RCC 7860 (cell line): ENCODE data around the gene CDT1.
"Not testable (repeated sequence)": the region's sequence is repeated elsewhere in the genome, so short reads cannot be mapped to it uniquely, and the experiment has no call there.

Experiments used
- DNase-seq: peaks from one replicate; pipeline ENCODE4 v3.0.0-alpha.2; 2015; ENCODE audit warnings: low spot score
- FAIRE-seq: peaks from 2 replicates; lab custom pipeline; 2012; peaks lifted over from hg19 to GRCh38; lab: Jason Lieb, UNC

CDT1 gene

DNA sequence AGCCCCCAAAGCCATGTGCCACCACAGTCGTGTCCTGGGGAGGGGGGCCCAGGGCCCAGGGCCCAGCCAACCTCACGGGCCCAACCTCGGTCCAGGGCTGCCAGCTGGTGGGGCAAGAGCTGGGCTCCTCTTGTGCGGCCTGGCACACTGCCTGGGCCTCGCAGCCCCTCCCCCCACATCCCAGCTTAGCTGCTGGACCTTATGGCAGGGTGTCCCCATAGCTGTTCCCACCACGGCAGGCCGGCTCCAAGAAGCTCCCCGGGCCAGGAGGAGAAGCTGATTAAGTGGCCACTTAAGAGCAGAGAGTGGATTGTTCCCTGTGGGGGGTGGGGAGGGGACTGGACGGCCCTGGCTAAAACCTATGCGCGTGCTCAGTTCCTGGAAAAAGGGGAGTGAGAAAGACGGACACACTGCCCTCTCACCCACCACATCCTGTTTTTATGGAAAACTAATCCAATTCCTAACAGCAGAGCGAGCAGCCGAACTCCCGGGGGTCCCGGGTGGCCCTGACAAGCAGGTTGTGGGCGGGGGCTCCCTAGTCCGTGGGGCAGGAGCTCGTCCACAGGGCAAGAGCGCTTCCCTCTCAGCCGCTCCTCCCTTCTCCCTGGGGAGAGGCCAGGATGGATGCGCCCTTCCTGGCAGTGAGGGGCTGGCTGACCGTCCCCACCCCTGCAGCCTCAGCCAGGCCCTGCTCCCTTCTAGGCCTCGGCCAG, 35.4 kb upstream of the CDT1 start:
- FAIRE-seq (no peak), DNase-seq (peak; percentile 10)

DNA sequence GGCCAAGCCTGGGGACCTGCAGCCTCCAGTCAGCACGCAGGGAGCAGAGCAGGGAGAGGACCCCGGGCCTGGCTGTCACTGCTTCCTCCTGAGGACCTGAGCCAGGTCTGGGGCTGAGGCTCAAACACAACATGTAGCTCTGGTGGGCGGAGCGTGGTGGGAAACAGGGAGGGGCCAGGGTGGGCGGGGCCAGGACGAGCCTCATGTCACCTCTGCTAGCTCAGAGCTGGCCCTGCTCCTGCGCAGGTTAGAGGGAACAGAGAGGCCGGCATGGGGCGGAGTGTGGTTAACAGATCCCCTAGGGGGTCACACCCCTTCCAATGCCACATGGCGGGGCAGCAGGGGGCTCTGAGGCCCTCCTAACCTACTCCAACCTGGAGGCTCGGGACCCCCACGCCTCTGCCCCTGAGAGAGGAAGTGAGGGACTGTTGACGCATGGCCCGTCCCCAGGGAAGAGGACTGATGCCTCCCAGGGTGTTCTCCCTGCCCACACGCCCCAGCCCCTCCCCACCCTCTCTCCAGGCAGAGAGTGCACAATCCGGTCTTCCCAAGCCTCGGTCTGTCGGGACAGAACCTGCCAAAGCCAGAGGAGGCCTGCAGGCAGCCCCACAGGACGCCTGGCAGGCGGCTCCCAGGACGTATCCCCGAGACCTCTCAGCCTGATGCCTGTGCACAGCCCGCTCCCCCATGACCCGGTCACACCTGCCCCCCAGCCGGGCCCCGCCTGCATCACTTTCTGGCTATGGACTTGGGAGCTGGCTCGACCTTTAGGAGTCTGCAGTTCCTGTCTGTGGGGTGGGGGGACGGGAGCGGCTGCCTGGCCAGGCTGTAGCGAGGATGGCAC, 33.8 kb upstream of the CDT1 start:
- no peak for FAIRE-seq
- peak; percentile 35 for DNase-seq

DNA sequence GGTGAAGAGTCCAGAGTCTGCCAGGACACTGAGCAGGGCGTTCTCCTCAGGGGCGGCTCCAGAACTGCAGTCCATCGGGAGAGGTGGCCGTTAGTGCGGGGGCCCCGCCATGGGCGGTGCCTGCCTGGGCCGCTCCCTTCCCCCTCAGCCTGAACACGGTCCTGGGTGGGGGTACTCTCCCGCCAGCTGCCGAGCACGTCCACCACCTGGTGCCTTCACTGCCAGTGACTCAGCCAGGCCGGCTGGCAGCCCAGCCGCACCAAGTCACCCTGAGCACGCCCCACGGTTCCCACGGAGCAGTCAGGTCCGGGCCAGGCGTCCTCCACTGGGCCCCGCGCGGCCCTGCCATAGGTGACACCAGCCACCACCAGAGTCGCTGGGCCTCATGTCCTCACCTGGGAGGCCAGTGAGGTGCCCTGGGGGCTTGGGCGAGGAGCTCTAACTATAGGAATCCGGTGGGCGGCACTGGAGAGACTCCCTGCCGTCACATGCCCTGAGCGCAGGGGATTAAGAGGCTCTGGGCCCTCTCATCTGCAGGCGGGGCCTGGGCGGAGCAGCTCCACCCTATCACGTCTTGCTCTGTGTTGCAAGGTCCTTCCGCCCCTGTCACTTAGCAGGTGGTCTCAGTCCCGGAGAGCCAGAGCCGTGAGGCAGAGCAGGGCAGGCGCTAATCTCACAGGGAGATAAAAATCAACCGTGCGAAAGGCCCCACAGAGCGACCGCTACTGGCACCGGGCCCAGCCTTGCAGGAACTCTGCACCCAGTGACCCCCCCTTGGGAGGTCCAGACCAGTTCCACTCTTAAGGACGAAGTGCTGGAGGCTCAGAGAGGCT, 32.9 kb upstream of the CDT1 start:
- FAIRE-seq = peak; percentile 87

DNA sequence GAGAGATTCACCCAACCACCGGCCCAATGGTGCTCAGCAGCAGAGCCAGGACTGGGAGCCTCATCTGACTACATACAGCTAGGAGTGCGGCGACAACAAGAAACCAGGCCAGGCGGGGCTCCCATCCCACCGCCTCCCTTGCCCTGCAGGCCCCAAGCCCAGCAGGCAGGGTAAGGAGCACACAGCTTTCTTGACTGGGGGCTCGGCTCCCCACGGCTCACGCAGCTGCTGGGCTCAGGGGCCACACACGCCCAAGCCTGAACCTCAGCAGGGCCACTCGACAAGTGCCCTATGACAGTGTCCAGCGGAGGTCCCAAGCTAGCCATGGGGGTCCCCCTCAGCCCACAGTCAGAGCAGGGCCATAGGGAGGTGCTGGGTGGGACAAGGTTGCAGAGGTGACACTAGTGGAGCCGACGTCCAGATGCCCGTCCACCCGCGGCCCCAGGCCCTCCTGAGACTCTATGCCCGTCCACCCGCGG, 32.3 kb upstream of the CDT1 start:
- no peak for DNase-seq

More for the DNA sequence above, 32.9 kb upstream of the CDT1 start:
- DNase-seq = peak; percentile 97

DNA sequence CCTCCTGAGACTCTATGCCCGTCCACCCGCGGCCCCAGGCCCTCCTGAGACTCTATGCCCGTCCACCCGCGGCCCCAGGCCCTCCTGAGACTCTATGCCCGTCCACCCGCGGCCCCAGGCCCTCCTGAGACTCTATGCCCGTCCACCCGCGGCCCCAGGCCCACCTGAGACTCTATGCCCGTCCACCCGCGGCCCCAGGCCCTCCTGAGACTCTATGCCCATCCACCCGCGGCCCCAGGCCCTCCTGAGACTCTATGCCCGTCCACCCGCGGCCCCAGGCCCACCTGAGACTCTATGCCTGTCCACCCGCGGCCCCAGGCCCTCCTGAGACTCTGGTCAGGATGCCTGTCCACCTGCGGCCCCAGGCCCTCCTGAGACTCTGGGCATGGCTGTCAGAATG, 31.8 kb upstream of the CDT1 start:
- not testable (repeated sequence) for FAIRE-seq

More for the DNA sequence above, 32.3 kb upstream of the CDT1 start:
- no peak for FAIRE-seq

DNA sequence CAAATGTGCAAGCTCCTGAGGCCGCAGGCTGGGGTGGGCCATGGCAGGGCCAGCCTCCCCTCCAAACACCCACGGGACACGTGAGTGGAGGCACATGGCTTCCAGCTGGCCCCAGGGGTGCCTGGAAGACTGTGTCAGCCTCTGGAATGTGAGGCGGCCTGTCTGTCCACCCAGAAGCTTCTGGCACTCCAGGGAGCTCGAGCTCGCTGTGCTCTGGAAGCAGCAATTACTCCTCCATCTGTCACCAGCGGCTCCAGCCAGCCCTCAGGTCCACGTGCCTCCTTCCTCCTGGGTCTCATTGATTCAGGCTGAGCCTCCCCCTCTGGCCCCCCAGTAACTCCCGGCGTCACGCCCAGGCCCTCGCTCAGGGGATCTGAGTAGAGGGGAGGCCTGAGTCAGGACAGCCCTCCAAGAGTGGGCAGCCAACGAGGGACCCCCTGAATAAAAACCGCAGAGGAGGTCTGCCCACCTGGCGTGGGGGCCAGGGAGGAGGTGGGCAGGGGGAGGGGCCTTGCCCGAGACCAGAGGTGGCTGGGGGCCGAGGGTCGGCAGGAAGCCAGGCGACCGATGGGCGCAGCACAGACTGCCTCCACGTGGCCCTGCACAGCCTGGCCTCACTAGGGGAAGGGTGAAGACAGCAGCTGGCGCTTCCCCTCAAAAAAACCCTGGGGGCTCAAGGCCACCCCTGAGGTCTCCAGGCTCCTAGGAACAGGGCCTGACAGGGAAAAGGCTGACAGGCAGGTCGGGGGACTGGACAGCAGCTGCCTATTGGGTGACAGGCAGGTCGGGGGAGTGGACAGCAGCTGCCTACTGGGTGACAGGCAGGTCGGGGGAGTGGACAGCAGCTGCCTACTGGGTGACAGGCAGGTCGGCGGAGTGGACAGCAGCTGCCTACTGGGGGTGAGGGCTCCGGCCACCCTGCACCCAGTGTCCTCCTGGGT, 30.4 kb upstream of the CDT1 start:
- FAIRE-seq (peak; percentile 34), DNase-seq (peak; percentile 81)

More for the DNA sequence above, 31.8 kb upstream of the CDT1 start:
- not testable (repeated sequence) for DNase-seq

DNA sequence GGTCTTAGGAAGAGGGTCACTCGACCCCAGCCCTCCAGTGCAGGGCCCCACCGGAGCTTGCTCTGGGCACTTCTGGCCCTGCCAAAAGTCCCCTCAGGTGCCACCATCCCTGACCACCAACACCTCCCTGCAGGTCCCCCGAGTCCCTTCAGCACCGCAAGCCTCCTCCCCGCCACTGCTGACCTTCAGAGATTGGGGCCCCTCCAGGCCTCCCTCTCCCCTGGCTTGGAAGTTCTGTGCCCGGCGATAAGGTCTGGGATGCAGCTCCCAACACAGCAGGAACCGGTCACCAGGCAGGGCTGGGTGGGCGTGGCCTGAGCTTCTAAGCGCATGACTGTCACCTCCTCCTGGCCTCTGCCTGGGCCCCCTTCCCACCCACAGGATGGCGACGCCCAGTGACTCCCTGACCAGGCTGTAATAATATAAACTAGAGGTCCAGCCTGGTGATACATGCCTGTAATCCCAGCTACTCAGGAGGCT, 29.7 kb upstream of the CDT1 start:
- DNase-seq = peak; percentile 88
- FAIRE-seq = peak; percentile 76

DNA sequence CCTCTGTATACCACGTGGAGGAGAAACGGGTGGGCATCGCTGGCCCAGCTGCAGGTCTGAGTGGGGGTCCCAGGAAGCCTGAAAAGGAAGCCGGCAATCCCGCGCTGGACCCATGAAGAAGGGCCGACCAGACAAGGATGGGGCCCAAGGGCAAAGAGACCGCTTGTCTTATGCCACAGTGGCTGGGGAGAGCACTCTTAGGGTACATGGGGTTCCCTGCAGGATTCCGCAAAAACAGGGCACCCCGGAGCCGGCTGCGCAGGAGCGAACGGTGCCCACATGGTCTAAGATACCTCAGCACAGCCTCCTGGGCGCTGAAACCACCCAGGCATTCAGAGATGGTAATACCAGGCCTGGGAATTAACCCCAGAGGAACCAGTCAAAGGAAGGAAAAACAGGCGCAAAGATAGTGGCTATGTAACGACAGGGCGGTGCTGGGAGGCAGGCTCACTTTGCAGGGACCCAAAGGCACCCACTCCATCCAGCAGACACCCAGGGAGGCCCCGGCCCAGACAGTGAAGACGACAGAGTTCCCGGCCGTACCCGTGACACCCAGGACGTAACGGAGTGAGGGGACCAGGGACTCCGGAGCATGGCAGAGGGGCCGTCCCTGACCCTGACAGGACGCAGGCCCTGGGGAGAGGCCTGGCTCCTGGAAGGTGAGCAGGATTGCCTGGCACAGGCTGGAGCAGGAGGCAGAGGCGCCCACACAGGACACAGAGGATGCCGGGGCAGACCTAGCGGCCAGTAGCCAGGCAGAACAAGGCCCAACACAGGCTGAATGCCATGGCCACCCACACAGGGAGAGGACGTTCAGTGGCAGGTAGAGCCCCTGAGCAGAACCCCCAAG, 28.8 kb upstream of the CDT1 start:
- DNase-seq = no peak
- FAIRE-seq = no peak

DNA sequence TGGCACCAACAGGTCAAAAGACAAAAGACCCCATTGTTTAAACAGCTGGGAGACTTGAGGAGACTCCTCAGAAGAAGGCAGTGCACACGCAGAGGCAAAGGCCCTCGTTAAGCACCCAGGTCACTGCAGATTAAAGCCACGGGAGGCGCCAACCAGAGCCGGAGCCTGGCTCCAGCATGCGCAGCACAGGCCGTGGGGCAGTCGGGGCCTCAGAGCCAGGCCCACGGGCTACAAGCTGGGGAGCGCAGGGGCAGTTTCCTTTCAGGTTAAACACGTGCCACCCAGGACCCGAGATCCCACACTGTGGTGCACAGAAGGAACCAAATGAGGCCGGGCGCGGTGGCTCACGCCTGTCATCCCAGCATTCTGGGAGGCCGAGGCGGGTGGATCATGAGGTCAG, 27.8 kb upstream of the CDT1 start:
- FAIRE-seq = no peak
- no peak for DNase-seq

DNA sequence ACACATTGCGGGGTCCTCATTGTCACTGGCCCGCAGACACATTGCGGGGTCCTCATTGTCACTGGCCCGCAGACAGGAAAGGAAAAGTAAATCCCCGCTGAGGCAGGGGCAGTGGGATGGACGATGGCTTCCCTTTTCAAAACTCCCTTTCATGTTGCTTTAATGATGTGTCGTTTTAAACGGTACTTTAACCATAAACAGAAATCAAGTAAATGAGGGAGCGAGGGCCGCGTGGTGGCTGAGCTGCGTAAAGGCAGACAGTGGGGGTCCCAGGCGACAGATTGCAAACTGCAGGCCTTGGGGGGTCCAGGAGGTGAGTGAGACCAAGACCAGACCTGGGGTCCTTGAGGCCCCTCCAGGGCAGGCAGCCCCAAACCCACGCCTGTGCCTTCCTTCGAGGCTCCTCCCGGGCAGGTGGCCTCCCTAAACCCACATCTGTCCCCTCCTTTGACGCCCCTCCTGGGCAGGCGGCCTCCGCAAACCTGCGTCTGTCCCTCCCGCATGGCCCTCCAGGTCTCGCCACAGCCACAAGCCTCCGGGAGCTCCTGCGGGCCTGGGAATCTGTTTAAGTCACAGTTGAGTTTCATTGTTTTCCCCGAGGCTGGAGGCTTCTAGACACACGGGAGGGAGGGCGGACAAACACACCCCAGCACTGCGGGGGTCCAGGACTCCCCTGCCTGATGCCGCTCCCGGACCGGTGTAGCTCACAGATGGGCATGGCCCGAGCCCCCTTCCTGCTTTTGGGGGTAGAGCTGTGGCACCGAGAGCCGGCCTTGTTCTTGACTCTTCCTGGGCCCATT, 25.9 kb upstream of the CDT1 start:
- FAIRE-seq (no peak), DNase-seq (no peak)

DNA sequence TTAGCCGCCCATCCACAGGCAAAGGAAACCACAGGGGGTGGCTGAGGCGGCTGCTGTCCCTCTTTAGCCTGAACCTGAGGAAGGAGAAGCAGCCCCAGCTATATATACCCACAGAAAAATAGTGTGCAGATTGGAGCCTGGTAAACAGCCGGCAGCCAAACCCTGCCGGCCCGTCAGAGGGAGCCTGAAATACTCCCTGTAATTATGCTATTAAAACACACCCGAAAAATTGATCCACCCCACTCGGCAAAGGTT, 25.4 kb upstream of the CDT1 start:
- FAIRE-seq = no peak
- no peak for DNase-seq

DNA sequence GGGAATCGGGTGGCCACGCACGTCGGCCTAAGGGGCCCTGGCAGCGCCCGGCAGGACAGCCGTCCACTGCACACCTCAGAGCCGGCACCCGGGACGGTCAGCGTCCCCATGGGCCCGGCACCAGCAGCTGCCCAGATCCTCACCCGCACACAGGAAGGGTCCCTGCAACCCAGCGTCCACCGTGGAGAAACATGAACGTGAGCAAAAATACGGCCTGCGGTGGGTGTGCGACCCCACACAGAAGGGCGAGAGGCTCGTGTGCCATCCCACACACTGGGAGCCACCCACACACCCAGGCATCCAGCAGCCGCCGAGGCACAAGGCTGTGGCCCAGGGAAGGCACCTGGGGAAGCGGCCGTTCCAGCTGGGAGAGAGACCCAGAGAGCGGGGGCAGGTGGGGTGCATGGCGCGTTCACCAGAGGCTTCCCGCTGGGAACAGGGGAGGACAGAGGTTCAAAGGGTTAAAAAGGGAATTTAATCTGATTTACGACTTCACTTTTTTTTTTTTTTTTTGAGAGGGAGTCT, 25.0 kb upstream of the CDT1 start:
- FAIRE-seq = no peak
- no peak for DNase-seq

DNA sequence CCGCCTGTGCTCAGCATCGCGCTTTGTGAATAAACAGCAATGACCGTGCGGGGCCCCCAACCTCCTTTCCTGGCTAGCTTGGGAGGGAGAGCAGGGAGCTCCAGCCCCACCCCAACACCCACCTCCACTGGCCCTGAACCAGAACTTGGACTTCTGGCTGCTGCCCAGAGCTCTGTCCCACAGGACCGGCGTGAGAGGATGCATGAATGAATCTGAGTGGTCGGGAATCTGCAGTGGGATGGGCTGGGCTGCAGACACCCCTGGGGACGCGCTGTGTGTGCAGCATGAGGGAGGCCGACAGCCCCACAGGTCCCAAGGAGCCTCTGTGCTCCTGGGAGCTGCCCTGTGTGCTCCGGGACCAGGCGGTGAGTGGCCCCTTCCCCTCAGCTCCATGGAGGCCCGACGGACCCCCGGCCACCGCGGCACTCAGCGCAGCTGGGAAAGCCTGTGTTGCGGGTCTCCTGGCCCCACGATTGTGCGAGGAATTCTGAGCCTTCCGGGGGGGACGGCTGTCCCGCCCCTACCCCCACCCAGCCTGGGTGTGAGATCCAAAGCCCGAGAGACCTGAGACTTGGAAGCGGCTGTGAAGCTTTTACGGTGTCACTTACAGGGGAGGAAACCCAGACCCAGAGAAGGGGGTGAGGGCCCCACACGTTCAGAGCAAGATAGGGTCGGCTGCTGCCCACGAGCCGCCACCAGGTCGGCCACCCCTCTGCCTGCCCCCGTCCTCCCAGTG, 24.0 kb upstream of the CDT1 start:
- FAIRE-seq (no peak), DNase-seq (no peak)

DNA sequence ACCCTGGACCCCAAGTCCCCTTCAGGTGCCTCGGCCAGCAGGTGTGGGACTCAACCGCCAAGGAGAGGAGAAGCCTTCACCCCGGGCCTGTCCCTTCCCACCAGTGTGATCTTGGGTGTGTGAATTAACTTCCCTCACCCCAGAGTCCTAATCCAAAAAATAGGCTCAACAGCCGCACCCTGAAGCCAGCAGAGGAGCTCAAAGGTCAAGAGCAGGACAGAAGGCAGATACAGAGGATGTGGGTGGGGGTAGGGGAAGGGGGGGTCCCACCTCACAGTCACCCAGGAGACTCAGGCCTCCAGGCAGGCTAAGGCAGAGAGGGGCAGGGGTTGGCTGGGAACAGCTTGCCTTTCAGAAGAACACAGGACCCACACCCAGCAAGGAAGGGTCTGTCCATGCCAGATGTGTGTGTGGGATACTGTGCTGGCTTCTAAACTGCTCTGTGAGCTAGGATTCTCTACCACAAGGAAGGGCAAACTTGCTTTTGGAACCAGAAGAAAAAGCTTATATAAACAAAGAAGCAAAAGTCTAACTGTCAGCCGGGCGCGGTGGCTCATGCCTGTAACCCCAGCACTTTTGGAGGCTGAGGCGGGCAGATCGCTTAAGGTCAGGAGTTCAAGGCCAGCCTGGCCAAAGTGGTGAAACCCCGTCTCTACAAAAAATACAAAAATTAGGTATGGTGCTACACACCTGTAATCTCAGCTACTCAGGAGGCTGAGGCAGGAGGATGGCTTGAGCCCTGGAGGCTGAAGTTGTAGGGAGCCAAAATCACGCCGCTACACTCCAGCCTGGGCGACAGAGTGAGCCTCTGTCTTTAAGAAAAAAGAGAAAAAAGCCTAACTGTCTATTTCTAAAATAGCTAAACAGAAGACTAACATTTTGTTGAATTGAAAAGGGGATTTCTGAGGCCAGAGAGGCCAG, 23.2 kb upstream of the CDT1 start:
- FAIRE-seq (no peak), DNase-seq (no peak)

DNA sequence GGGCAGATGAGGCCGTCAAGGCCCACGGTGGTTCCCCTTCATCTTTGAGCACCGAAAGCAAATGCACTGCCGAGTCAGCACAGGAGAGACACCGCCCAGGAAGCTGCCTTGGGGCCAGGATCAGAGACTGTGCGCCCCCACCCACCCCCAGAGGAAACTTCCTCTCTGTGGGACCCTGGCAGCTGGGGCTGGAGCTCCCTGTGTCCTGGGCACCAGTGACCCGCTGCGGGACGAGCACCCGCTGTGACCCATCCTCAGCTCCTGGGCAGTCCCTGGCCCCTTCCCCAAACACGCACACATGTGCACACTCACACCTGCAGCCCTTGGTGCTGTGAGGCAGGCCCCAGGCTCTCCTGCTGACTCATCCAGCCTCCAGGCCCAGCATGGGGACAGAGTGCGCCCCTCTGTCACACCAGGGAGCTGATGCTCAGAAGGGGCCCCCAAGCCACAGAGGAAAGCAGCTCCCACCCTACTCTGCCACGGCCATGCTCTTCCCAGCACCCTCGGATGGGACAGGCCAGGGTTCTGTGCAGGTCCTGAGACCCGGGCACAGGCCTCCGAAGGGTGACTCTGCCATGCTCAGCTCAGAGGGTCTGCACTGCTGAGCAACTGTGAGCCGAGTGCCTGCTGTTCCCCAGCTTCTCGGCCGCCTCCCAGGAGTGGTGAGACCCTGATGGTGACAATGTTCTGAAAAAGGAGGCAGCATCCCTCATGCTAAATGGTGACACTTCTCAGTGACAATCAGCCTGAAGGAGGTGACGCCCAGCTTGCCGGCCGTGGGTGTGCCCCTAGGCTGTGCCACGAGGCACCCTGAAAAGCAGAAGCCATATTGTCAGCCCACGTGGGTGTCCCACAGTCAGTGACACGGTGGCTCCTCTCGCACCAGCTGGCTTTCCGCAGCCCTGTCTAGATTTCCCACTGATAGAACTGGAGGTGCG, 22.2 kb upstream of the CDT1 start:
- no peak for DNase-seq
- FAIRE-seq = no peak
